ENCODE measurements around the gene DLGAP3.
A peak's percentile ranks its signal among the peaks of the same experiment; 100 is the strongest.

Gene DLGAP3

DNA sequence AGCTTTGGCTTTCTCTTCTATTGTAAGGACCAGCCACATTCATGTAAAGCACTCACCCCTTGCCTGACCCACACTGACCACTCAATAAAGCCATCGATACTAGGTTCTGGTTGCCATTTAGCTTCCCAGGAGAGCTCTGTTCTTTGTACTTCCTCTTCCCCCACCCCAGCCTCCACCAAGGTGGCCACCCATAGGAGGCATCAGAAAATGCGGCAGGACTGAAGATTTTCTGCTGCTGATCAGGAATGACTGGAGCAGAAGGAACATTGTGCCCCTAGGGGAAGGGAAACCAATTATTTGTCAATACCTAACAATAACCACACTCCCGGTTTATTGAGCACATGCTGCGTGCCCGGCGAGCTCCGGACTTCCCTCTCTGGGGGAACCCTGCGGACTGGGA is 64.7 kb downstream of the DLGAP3 start:
- no peak for DNase-seq
- Histone ChIP-seq H3K36me3 (no peaks in the 10 kb centered on the region), H3K4me3 (ENCODE audit: low read depth, low read length) (no peak overlapping the region), H3K4me1 (no peaks in the 10 kb centered on the region), H3K9me3 (no peaks in the 10 kb centered on the region), H3K27me3 (no peaks in the 10 kb centered on the region)
- TF ChIP-seq, protein P1, sequence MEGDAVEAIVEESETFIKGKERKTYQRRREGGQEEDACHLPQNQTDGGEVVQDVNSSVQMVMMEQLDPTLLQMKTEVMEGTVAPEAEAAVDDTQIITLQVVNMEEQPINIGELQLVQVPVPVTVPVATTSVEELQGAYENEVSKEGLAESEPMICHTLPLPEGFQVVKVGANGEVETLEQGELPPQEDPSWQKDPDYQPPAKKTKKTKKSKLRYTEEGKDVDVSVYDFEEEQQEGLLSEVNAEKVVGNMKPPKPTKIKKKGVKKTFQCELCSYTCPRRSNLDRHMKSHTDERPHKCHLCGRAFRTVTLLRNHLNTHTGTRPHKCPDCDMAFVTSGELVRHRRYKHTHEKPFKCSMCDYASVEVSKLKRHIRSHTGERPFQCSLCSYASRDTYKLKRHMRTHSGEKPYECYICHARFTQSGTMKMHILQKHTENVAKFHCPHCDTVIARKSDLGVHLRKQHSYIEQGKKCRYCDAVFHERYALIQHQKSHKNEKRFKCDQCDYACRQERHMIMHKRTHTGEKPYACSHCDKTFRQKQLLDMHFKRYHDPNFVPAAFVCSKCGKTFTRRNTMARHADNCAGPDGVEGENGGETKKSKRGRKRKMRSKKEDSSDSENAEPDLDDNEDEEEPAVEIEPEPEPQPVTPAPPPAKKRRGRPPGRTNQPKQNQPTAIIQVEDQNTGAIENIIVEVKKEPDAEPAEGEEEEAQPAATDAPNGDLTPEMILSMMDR (IDR thresholded peaks at IDR 0.05; ENCODE audit: low read depth, low read length) = no peak

DNA sequence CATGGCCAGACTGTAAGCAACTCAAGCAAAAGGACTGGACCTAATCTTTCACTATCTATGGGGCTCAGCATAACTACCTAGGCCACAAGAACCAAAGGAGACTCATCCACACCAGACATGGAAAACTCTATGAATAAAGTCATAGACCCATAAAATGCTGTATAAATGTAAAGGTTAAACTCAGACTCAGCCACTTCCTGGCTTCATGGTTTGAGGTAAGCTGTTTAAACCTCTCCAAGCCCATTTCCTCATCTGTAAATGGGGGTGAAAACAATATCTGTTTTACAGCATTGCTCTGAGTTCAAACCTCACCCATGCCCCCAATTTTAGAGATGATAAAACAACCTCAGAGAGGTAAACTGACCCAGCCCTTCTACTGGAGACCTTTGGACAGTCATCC is 65.9 kb downstream of the DLGAP3 start:
- no peaks in the 10 kb centered on the region for H3K36me3 ChIP-seq
- no peak for DNase-seq
- no peaks in the 10 kb centered on the region for H3K4me1 ChIP-seq
- TF ChIP-seq, protein P1 (IDR thresholded peaks at IDR 0.05; ENCODE audit: low read depth, low read length) = no peak
- no peaks in the 10 kb centered on the region for H3K9me3 ChIP-seq
- no peak overlapping the region for H3K4me3 ChIP-seq (ENCODE audit: low read depth, low read length)
- no peaks in the 10 kb centered on the region for H3K27me3 ChIP-seq

DNA sequence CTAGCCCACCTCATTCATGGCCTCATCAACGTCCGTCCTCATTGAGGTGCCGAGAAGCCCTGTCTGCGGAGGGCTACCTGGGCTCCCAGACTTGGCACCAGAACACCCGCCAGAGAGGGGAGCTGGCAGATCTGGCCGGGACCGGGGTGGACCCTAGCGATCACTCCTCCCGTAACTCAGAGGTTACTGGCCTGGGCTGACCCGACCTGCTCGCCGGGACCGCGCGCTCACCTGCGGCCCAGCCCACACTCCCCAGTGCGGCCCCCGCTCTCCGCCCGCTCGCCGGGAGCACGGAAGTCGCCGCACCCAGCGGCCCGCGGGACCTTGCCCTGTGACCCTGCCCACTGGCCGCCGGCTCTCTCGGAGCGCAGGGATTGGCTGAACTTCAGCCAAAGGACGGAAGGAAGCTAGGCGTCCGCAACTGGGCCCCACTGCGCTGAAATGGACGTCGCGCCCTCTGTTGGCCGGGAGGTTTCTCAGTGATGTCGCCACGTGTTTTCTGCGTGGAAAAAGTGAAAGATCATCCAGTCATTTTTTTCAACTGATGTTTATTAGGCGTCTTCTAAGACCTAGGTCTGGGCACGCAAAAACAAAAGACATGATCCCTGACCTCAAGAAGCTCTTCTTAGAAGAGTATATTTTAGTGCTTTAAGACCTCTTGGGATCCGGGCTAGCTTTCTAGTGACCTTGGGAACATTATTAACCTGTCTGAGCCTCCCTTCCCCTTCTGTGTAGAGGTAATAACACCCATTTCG is 69.8 kb downstream of the DLGAP3 start, which contains the start of gene SMIM12:
Gene SMIM12, minus strand, starts transcription at position 304 of the 755 bp plus-strand sequence. CDS start 3,772 bp downstream, outside the sequence.
- Histone ChIP-seq H3K4me3 (ENCODE audit: low read depth, low read length) (peak within 1 kb of the TSS; percentile 91), H3K9me3 (no peaks in the 10 kb centered on the region), H3K27me3 (no peaks in the 10 kb centered on the region), H3K36me3 (no peaks in the 10 kb centered on the region), H3K4me1 (no peaks in the 10 kb centered on the region)
- TF ChIP-seq, protein P1 (IDR thresholded peaks at IDR 0.05; ENCODE audit: low read depth, low read length) = peak; percentile 64
- DNase-seq = peak; percentile 86

DNA sequence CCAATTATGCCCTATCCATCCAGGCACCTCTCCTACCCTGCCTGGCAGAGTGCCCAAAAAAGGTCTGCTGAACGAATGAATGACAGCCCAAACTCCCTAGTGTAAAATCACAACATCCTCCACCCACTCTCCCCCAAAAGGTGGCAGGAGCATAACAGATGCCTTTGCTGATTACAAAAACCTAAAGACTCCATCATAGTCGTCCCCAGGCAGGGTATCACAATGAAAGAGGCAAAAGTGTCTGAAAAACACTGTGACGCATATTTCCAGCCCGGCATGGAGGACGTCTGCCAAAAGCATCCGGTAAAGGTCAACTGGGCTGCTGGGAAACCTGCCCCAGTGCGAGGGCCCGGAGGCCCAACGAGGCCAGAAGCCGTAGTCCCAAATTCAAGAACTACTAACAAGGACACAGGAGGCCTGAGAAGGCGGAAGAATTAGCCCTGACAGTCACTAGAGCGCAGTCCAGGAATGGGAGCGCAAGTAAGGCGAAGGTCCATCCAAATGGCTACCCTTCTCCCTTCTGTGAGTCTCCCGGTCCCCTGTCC is 70.5 kb downstream of the DLGAP3 start:
- H3K4me1 ChIP-seq = no peaks in the 10 kb centered on the region
- H3K9me3 ChIP-seq = no peaks in the 10 kb centered on the region
- H3K36me3 ChIP-seq = no peaks in the 10 kb centered on the region
- H3K27me3 ChIP-seq = no peaks in the 10 kb centered on the region
- peak overlapping the region; percentile 91 for H3K4me3 ChIP-seq (ENCODE audit: low read depth, low read length)
- TF ChIP-seq, protein P1 (IDR thresholded peaks at IDR 0.05; ENCODE audit: low read depth, low read length) = no peak
- no peak for DNase-seq

DNA sequence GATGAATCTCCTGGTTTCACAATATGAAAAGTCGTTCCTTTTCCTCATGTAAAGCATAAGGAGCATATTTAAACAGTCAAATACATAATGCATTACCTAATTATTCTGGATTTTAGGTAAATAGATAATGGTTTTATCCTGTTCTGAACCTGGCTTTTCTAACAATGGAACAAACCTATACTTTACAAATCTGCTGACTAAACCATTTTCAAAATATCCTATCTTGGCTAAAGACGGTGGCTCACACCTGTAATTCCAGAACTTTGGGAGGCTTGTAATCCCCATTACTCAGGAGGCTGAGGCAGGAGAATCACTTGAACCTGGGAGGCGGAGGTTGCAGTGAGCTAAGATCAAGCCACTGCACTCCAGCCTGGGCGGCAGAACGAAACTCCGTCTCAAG is 72.8 kb downstream of the DLGAP3 start:
- TF ChIP-seq, protein P1 (IDR thresholded peaks at IDR 0.05; ENCODE audit: low read depth, low read length) = no peak
- no peaks in the 10 kb centered on the region for H3K27me3 ChIP-seq
- no peaks in the 10 kb centered on the region; the same call in 1 of the 2 replicates for H3K36me3 ChIP-seq

DNA sequence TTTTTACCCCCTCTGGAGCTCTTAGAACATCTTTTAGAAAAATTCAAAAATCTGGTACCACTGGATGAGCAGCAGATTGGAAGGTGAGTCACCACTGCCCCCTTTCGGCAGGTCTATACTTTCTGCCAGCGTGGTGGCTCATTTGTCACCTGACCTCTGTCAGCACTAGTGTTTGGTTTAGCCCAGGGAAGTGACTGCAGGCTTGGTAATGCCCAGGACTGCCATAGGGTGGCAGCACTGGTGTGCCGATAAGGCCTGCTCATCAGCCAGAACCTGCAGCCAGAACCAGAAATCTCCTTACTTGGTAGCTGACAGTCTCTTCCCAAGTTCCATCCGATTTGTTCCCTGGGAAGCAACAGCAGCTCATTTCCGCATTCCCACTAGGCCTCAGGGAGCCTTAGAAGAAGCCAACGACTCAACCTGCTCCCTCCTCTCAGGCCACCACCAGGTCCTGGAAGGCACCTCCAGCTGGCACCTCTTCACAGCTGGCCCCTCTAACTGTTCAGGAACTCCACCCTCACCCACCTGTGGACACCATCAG is 76.7 kb downstream of the DLGAP3 start:
- Histone ChIP-seq H3K9me3 (no peaks in the 10 kb centered on the region), H3K4me1 (no peaks in the 10 kb centered on the region), H3K4me3 (ENCODE audit: low read depth, low read length) (no peak overlapping the region), H3K27me3 (no peaks in the 10 kb centered on the region), H3K36me3 (no peaks in the 10 kb centered on the region; the same call in 1 of the 2 replicates)
- TF ChIP-seq, protein P1 (IDR thresholded peaks at IDR 0.05; ENCODE audit: low read depth, low read length) = peak; percentile 88
- peak; percentile 87 for DNase-seq

More for the DNA sequence above, 72.8 kb downstream of the DLGAP3 start:
- Histone ChIP-seq H3K9me3 (no peaks in the 10 kb centered on the region), H3K4me3 (ENCODE audit: low read depth, low read length) (no peak overlapping the region), H3K4me1 (no peaks in the 10 kb centered on the region)
- DNase-seq = no peak

Data from BE2C (cell line).